IMR-90 (cell line): ENCODE measurements around the gene HDHD5.

ENCODE experiments used
- BHLHE40 ChIP-seq: fragments of 150-350 bp; IDR thresholded peaks from 2 replicates; pipeline ENCODE4 v1.6.1; 2016; ENCODE audit warnings: mild to moderate bottlenecking, low read depth, low read length
- CEBPB ChIP-seq: IDR thresholded peaks from 2 replicates; pipeline ENCODE4 v1.6.1; 2012; ENCODE audit warnings: low read depth, low read length, improper control_type of control experiment
- CHD1 ChIP-seq: IDR thresholded peaks from 2 replicates; pipeline ENCODE4 v1.6.1; 2012; ENCODE audit warnings: low read depth, low read length, improper control_type of control experiment
- CTCF ChIP-seq: conservative IDR thresholded peaks from 2 replicates; pipeline ENCODE4 v1.5.1; 2012; ENCODE audit warnings: mild to moderate bottlenecking, low read depth, low read length, improper control_type of control experiment
- ELK1 ChIP-seq: fragments of 150-350 bp; IDR thresholded peaks from 2 replicates; pipeline ENCODE4 v1.6.1; 2016; ENCODE audit warnings: low read depth, mild to moderate bottlenecking, low read length, moderate library complexity, borderline replicate concordance
- MXI1 ChIP-seq: IDR thresholded peaks from 2 replicates; pipeline ENCODE4 v1.6.1; 2012; ENCODE audit warnings: low read depth, mild to moderate bottlenecking, low read length, moderate library complexity, borderline replicate concordance
- POLR2A ChIP-seq: IDR thresholded peaks from 2 replicates; pipeline ENCODE4 v1.6.1; 2012; ENCODE audit warnings: mild to moderate bottlenecking, low read depth, low read length
- RAD21 ChIP-seq: IDR thresholded peaks from 2 replicates; pipeline ENCODE4 v1.6.1; 2012; ENCODE audit warnings: low read length, improper control_type of control experiment
- RFX5 ChIP-seq: IDR thresholded peaks from 2 replicates; pipeline ENCODE4 v1.8.0; 2012; ENCODE audit warnings: low read depth, mild to moderate bottlenecking, low read length, moderate library complexity
- USF2 ChIP-seq: fragments of 150-350 bp; IDR thresholded peaks from 2 replicates; pipeline ENCODE4 v1.6.1; 2017; ENCODE audit warnings: mild to moderate bottlenecking, antibody characterized with exemption, low read length, low read depth

DNA sequence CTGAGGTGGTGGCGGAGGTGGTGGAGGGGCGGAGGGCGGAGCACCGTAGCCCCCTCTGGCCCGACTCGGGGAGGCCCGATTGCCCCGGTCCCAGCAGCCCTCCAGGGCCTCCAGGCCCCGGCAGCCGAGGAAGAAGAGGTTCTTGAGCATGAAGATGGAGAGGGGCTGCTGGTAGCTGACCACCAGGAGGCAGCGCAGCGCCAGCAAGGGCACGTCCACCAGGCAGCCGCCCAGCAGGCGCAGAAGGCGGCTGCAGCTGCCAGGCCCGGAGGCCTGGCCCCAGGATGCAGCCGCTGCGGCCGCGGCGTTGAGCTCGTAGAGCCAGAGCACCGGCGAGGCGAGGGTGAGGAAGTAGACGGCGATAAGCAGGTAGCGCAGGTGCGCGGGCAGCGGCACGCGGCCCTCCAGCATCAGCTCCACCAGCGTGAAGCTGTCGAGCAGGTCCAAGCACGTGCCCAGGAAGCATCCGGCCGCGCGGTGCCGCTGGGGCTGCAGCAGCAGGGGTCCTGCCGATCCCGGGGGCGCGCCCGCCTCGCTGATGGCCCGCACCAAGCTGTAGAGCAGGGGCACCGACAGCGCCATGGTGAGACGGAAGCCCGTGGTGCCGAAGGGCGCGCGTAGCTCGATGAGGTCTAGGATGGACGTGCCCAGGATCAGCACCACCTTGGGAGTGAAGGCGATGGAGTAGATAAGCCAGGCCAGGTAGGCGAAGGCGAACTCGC lies 39.4 kb downstream of the HDHD5 start:
- TF ChIP-seq USF2 = no peak
- no peak for TF ChIP-seq CHD1
- no peak for TF ChIP-seq POLR2A
- no peak for TF ChIP-seq BHLHE40
- no peak for TF ChIP-seq CTCF
- no peak for TF ChIP-seq RAD21
- TF ChIP-seq ELK1 = no peak
- no peak for TF ChIP-seq CEBPB
- TF ChIP-seq RFX5 = no peak
- TF ChIP-seq MXI1 = no peak
